Right lobe of liver (tissue), 6 donors: ENCODE data around the gene MCF2L2. TPM values are rescaled to one million over a fixed set of nuclear protein-coding genes. Genes with fewer than 3 reads are reported as not detected.

Experiments used
- ATAC-seq, 4 donors: fragments of 200-7000 bp; cut with Tn5 transposase; one replicate each; pipeline ENCODE4 v1.9.1; 2020; ENCODE audit warnings: mild to moderate bottlenecking in 4 of 4, moderate library complexity in 4 of 4
- DNase-seq, 3 donors: peaks; one replicate each; pipeline ENCODE4 v3.0.0-alpha.2; 2020
- H3K27ac ChIP-seq, 3 donors: fragments of 200-600 bp; one replicate each; pipeline ENCODE4 v1.8.0; 2022
- H3K27me3 ChIP-seq, 2 donors: fragments of 200-600 bp; one replicate each; pipeline ENCODE4 v1.8.0; 2022
- H3K36me3 ChIP-seq, 4 donors: fragments of 200-600 bp; sonication (generic) in 1 of 4; one replicate each; pipeline versions ENCODE4 v1.5.1 to v1.8.0; 2017 to 2022; ENCODE audit warnings: control low read depth in 1 of 4
- H3K4me1 ChIP-seq, 4 donors: fragments of 200-600 bp; sonication (generic) in 1 of 4; one replicate each; pipeline versions ENCODE4 v1.5.1 to v1.8.0; 2017 to 2022; ENCODE audit warnings: control low read depth in 1 of 4
- H3K4me3 ChIP-seq, 3 donors: fragments of 200-600 bp; one replicate each; pipeline ENCODE4 v1.8.0; 2022
- H3K9me3 ChIP-seq, 4 donors: fragments of 200-600 bp; sonication (generic) in 1 of 4; one replicate each; pipeline versions ENCODE4 v1.5.1 to v1.8.0; 2017 to 2022; ENCODE audit warnings: control low read depth in 1 of 4
- CTCF ChIP-seq, 4 donors: fragments of 200-600 bp in 3 of 4; fragments of 450-650 bp in 1 of 4; IDR thresholded peaks; one replicate each; pipeline versions ENCODE4 v1.5.1 to v1.8.0; 2016 to 2022; ENCODE audit warnings: antibody characterized with exemption in 4 of 4, mild to moderate bottlenecking in 2 of 4
- POLR2A ChIP-seq: fragments of 450-650 bp; IDR thresholded peaks from one replicate; pipeline ENCODE4 v1.6.1; 2017; ENCODE audit warnings: antibody characterized with exemption, mild to moderate bottlenecking
- WGBS: methylation state at CpG from one replicate; pipeline ENCODE4 v1.1.6; 2018; ENCODE audit warnings: low coverage, low lambda C conversion rate; ENCODE audit not compliant: insufficient coverage; ENCODE audit errors: missing lambda C conversion rate; 5-methylcytosine and 5-hydroxymethylcytosine counted together
- intact Hi-C, 2 donors: fragments of 100-400 bp; cut with DNase I; formaldehyde crosslinking; loops; one replicate each; pipeline versions ENCODE4 v1.11.2 to v1.14.1; 2022
- total RNA-seq, 6 experiments: library from RNA; depleted of rRNA in 2 of 6; stranded (reverse); fragments of >200 nt in 2 of 6; fragmentation: NEBNext Ultra II Directional in 3 of 6; extraction: Animal tissue kit (Norgen Biotek cat#: 25700) in 3 of 6; gene quantifications; one replicate each; pipeline versions ENCODE4 v1.1.0 to v1.2.4, GENCODE V29; 2016 to 2023
- donor health status: DM: no; HTN: yes; CAD: no.
- donor health status: DM: no; HTN: no; CAD: no.
- donor health status: DM: no; HTN: no; CAD: no.
- donor health status: DM: no; HTN: yes; CAD: no.
- donor health status: DM: no; HTN: yes; CAD: no.

The MCF2L2 gene
- total RNA-seq, 6 experiments from 2014 or later, result 0.07 to 0.19 (median 0.17) TPM; not detected in 1

GRCh38 chr3:183439515-183439914, 11.1 kb upstream of the MCF2L2 start:
- Histone ChIP-seq H3K27ac (no peak overlapping the region), H3K27me3 (no peaks in the 10 kb centered on the region), H3K4me1 (no peaks in the 10 kb centered on the region), H3K4me3 (no peak overlapping the region), H3K36me3 (no peaks in the 10 kb centered on the region), H3K9me3 (no peaks in the 10 kb centered on the region)
- DNase-seq (no peak), ATAC-seq (no peak)
- TF ChIP-seq POLR2A (no peak), CTCF (IDR thresholded peaks at IDR 0.05) (no peak)
- WGBS, result 87% methylated on average over 3 of the region's 3 CpGs
- intact Hi-C loops, result no loop called here

GRCh38 chr3:183438735-183439134, 10.3 kb upstream of the MCF2L2 start:
- TF ChIP-seq CTCF (IDR thresholded peaks at IDR 0.05), result no peak
- TF ChIP-seq POLR2A, result no peak
- no peak overlapping the region for H3K4me3 ChIP-seq
- peak; percentile 61 to 90 (median 76) for ATAC-seq
- H3K27ac ChIP-seq, result no peak overlapping the region
- no CpG with 5 or more reads among the region's 1 CpG for WGBS
- no peaks in the 10 kb centered on the region for H3K27me3 ChIP-seq
- no peaks in the 10 kb centered on the region for H3K4me1 ChIP-seq
- DNase-seq, result peak; percentile 51 to 70 (median 59)
- intact Hi-C loops, result no loop called here
- no peaks in the 10 kb centered on the region for H3K36me3 ChIP-seq
- no peaks in the 10 kb centered on the region for H3K9me3 ChIP-seq

- no peaks in the 10 kb centered on the region for H3K36me3 ChIP-seq
- H3K4me3 ChIP-seq, result no peak overlapping the region
- ATAC-seq (no peak), DNase-seq (no peak)
- no peaks in the 10 kb centered on the region for H3K4me1 ChIP-seq
- H3K9me3 ChIP-seq, result no peaks in the 10 kb centered on the region
- H3K27ac ChIP-seq, result no peak overlapping the region
- whole genome bisulfite sequencing, result 69% methylated on average over 3 of the region's 6 CpGs
- intact Hi-C loops, result no loop called here
- no peaks in the 10 kb centered on the region for H3K27me3 ChIP-seq
- TF ChIP-seq POLR2A, result no peak
- TF ChIP-seq CTCF (IDR thresholded peaks at IDR 0.05), result no peak
Observed at GRCh38 chr3:183437666-183438564, 9.5 kb upstream of the MCF2L2 start.

GRCh38 chr3:183437061-183437460, 8.6 kb upstream of the MCF2L2 start:
- no peak overlapping the region for H3K27ac ChIP-seq
- DNase-seq, result no peak
- intact Hi-C loops, result no loop called here
- whole genome bisulfite sequencing, result 78% methylated on average over 1 of the region's 1 CpG
- no peaks in the 10 kb centered on the region for H3K27me3 ChIP-seq
- H3K4me3 ChIP-seq, result no peak overlapping the region
- TF ChIP-seq POLR2A (no peak), CTCF (IDR thresholded peaks at IDR 0.05) (no peak)
- ATAC-seq, result no peak
- H3K4me1 ChIP-seq, result no peaks in the 10 kb centered on the region
- no peaks in the 10 kb centered on the region for H3K9me3 ChIP-seq
- no peaks in the 10 kb centered on the region for H3K36me3 ChIP-seq
